Caco-2 (cell line): Measurements from ENCODE around the gene HCFC2. TPM values are rescaled to one million over a fixed set of nuclear protein-coding genes. Genes with fewer than 3 reads are reported as not detected.

ENCODE experiments used
- BruUV-seq: library from RNA; stranded (reverse); fragments of 400-500 nt; replicated peaks from 2 replicates; lab custom pipeline; 2021; lab: Mats Ljungman, UMichigan
- CTCF ChIA-PET: fragments of 300-600 bp; sonication (Branson Sonifier 250); formaldehyde crosslinking; loops from one replicate; lab custom pipeline; 2022; ENCODE audit warnings: antibody characterized with exemption; lab: Charles Lee
- POLR2A ChIA-PET: fragments of 300-600 bp; sonication (Branson Sonifier 250); formaldehyde crosslinking; loops from one replicate; lab custom pipeline; 2022; ENCODE audit warnings: antibody characterized with exemption; lab: Charles Lee
- DNase-seq, 2 experiments: peaks; one replicate each; pipeline versions ENCODE4 v3.0.0 to v3.0.0-alpha.2; 2020 to 2022
- H3K27me3 ChIP-seq: replicated peaks from 2 replicates; pipeline ENCODE4 v1.6.0; 2011; ENCODE audit warnings: low read length; ENCODE audit not compliant: control insufficient read depth, insufficient read depth
- H3K36me3 ChIP-seq: 2 replicates; pipeline ENCODE4 v1.5.1; 2011; ENCODE audit warnings: low read length; ENCODE audit not compliant: control insufficient read depth, insufficient read depth
- H3K4me1 ChIP-seq: fragments of 250-450 bp; sonication (Bioruptor Pico); 2 replicates; pipeline ENCODE4 v1.5.1; 2020; ENCODE audit warnings: mild to moderate bottlenecking
- H3K4me3 ChIP-seq: 2 replicates; pipeline ENCODE4 v1.5.1; 2011; ENCODE audit warnings: low read depth, mild to moderate bottlenecking, control low read depth, low read length
- H3K9me3 ChIP-seq: fragments of 250-450 bp; sonication (Bioruptor Pico); 2 replicates; pipeline ENCODE4 v1.5.1; 2020; ENCODE audit warnings: mild to moderate bottlenecking, moderate library complexity
- H3K27ac Mint-ChIP-seq: one replicate; pipeline ENCODE4 v1.8.0; 2022; ENCODE audit warnings: mixed read lengths; ENCODE audit not compliant: unreplicated experiment
- H3K27me3 Mint-ChIP-seq: one replicate; pipeline ENCODE4 v1.8.0; 2022; ENCODE audit warnings: mixed read lengths; ENCODE audit not compliant: insufficient read depth, unreplicated experiment
- H3K36me3 Mint-ChIP-seq: one replicate; pipeline ENCODE4 v1.8.0; 2022; ENCODE audit warnings: mild to moderate bottlenecking, mixed read lengths; ENCODE audit not compliant: insufficient read depth, unreplicated experiment
- H3K4me1 Mint-ChIP-seq: one replicate; pipeline ENCODE4 v1.8.0; 2022; ENCODE audit warnings: low read depth, mixed read lengths; ENCODE audit not compliant: unreplicated experiment
- H3K4me3 Mint-ChIP-seq: one replicate; pipeline ENCODE4 v1.8.0; 2022; ENCODE audit warnings: mild to moderate bottlenecking, moderate library complexity, mixed read lengths; ENCODE audit not compliant: unreplicated experiment
- H3K9me3 Mint-ChIP-seq: one replicate; pipeline ENCODE4 v1.8.0; 2022; ENCODE audit warnings: mixed read lengths; ENCODE audit not compliant: unreplicated experiment
- intact Hi-C: fragments of 100-400 bp; cut with micrococcal nuclease; formaldehyde crosslinking; loops from one replicate; pipeline ENCODE4 v1.10.0; 2022; ENCODE audit not compliant: unreplicated experiment
- total RNA-seq: library from RNA; stranded (reverse); gene quantifications from 2 replicates; pipeline ENCODE4 v1.2.3, GENCODE V29; 2022
- TF ChIP-seq, protein P1 (sequence below), 2 experiments: fragments of 200-600 bp in 1 of 2; IDR thresholded peaks; 1 replicate in 1 of 2; 2 replicates in 1 of 2; pipeline versions ENCODE4 v1.5.1 to v1.8.0; 2011 to 2022; ENCODE audit warnings: antibody characterized with exemption in 1 of 2, control low read depth in 1 of 2, inconsistent platforms in 1 of 2, low read depth in 1 of 2, low read length in 1 of 2, mild to moderate bottlenecking in 1 of 2, moderate library complexity in 1 of 2; ENCODE audit not compliant: insufficient read depth in 1 of 2, severe bottlenecking in 1 of 2, unreplicated experiment in 1 of 2

HCFC2 gene
- total RNA-seq, 1 experiment from 2014 or later, result 4.9 TPM

DNA sequence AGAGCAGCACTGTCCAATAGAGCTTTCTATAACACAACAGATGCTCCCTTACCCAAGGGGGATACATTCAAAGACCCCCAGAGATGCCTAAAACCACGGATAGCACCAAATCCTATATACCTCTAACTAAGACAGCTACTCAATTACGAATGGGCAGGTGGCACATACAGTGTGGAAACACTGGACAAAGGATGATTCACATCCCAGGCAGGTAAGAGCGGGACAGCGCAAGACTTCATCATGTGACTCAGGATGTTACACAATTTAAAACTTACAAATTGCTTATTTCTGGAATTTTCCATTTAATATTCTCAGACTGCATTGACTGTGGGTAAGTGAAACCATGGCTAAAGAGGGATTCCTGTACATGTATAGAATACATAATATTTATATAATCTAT, 5.5 kb upstream of the HCFC2 start:
- TF ChIP-seq, protein P1, sequence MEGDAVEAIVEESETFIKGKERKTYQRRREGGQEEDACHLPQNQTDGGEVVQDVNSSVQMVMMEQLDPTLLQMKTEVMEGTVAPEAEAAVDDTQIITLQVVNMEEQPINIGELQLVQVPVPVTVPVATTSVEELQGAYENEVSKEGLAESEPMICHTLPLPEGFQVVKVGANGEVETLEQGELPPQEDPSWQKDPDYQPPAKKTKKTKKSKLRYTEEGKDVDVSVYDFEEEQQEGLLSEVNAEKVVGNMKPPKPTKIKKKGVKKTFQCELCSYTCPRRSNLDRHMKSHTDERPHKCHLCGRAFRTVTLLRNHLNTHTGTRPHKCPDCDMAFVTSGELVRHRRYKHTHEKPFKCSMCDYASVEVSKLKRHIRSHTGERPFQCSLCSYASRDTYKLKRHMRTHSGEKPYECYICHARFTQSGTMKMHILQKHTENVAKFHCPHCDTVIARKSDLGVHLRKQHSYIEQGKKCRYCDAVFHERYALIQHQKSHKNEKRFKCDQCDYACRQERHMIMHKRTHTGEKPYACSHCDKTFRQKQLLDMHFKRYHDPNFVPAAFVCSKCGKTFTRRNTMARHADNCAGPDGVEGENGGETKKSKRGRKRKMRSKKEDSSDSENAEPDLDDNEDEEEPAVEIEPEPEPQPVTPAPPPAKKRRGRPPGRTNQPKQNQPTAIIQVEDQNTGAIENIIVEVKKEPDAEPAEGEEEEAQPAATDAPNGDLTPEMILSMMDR (IDR thresholded peaks at IDR 0.05; ENCODE audit: insufficient read depth in 1 of 2, low read depth in 1 of 2, low read length in 1 of 2, severe bottlenecking in 1 of 2, unreplicated experiment in 1 of 2), result no peak
- Mint-ChIP-seq H3K4me3 (no peak overlapping the region), H3K27me3 (peaks cover 18% of the 10 kb centered on the region), H3K27ac (no peak overlapping the region), H3K36me3 (no peaks in the 10 kb centered on the region), H3K4me1 (no peaks in the 10 kb centered on the region), H3K9me3 (no peaks in the 10 kb centered on the region)
- Histone ChIP-seq H3K9me3 (no peaks in the 10 kb centered on the region), H3K4me3 (no peak overlapping the region), H3K36me3 (no peaks in the 10 kb centered on the region), H3K4me1 (no peaks in the 10 kb centered on the region), H3K27me3 (no peaks in the 10 kb centered on the region)
- no peak for DNase-seq
- CTCF ChIA-PET, result interaction anchor here (1.0 to 2.2 kb wide), 3 partner anchors 45 to 50 kb away, joined by 3 to 15 read pairs (median 3); no protein-coding TSS in a partner anchor
- POLR2A ChIA-PET, result no interaction called here
- intact Hi-C loops, result no loop called here
- no TSS peak for BruUV-seq

- ChIA-PET CTCF (interaction anchor here (1.0 kb wide), 1 partner anchor 49 kb away, joined by 3 read pairs; no protein-coding TSS in a partner anchor), POLR2A (no interaction called here)
- Mint-ChIP-seq H3K9me3 (no peaks in the 10 kb centered on the region), H3K27me3 (peaks cover 12% of the 10 kb centered on the region), H3K27ac (no peak overlapping the region), H3K4me3 (no peak overlapping the region), H3K4me1 (no peaks in the 10 kb centered on the region), H3K36me3 (peaks cover 7% of the 10 kb centered on the region)
- H3K27me3 ChIP-seq, result no peaks in the 10 kb centered on the region
- no peaks in the 10 kb centered on the region for H3K4me1 ChIP-seq
- intact Hi-C loops, result no loop called here
- no peak overlapping the region for H3K4me3 ChIP-seq
- TF ChIP-seq, protein P1 (IDR thresholded peaks at IDR 0.05; ENCODE audit: insufficient read depth in 1 of 2, low read depth in 1 of 2, low read length in 1 of 2, severe bottlenecking in 1 of 2, unreplicated experiment in 1 of 2), result no peak
- no peak for DNase-seq
- no peaks in the 10 kb centered on the region for H3K9me3 ChIP-seq
- no TSS peak for BruUV-seq
- H3K36me3 ChIP-seq, result no peaks in the 10 kb centered on the region
Measured at GRCh38 chr12:104059963-104060362, 4.4 kb upstream of the HCFC2 start.

DNA sequence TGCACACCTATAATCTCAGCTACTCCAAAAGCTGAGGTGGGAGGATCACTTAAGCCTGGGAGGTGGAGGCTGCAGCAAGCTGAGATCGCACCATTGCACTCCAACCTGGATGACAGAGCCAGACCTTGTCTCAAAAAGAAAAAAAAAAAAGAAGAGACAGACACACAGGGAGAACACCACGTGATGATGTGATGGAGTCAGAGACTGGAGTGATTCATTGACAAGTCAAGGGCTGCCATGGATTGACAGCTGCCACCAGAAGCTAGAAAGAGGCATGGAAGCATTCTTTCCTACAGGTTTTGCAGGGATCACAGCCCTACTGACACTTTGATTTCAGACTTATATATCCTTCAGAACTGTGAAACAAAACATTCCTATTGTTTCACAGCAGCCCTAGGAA, 3.5 kb upstream of the HCFC2 start:
- Mint-ChIP-seq H3K36me3 (peaks cover 7% of the 10 kb centered on the region), H3K27me3 (peaks cover 12% of the 10 kb centered on the region), H3K9me3 (no peaks in the 10 kb centered on the region), H3K4me1 (no peaks in the 10 kb centered on the region), H3K4me3 (no peak overlapping the region), H3K27ac (no peak overlapping the region)
- Histone ChIP-seq H3K36me3 (no peaks in the 10 kb centered on the region), H3K27me3 (no peaks in the 10 kb centered on the region), H3K9me3 (no peaks in the 10 kb centered on the region), H3K4me1 (no peaks in the 10 kb centered on the region), H3K4me3 (no peak overlapping the region)
- POLR2A ChIA-PET, result no interaction called here
- TF ChIP-seq, protein P1 (IDR thresholded peaks at IDR 0.05; ENCODE audit: insufficient read depth in 1 of 2, low read depth in 1 of 2, low read length in 1 of 2, severe bottlenecking in 1 of 2, unreplicated experiment in 1 of 2), result no peak
- CTCF ChIA-PET, result no interaction called here
- DNase-seq, result no peak
- BruUV-seq, result no TSS peak
- intact Hi-C loops, result no loop called here
